B cell (primary cell): ENCODE data around the gene SUOX. TPM values are rescaled to one million over a fixed set of nuclear protein-coding genes. Genes with fewer than 3 reads are reported as not detected.

Source experiments
- ATAC-seq: fragments of 200-7000 bp; cut with Tn5 transposase; one replicate; pipeline ENCODE4 v1.10.0; 2021; ENCODE audit warnings: low read depth, mild to moderate bottlenecking, moderate number of reproducible peaks, moderate library complexity
- CTCF ChIA-PET: fragments of 350-600 bp; sonication (Branson Sonifier 250); formaldehyde crosslinking; loops from one replicate; lab custom pipeline; 2021; ENCODE audit warnings: antibody characterized with exemption, inconsistent platforms; lab: Charles Lee
- POLR2A ChIA-PET: fragments of 350-600 bp; sonication (Branson Sonifier 250); formaldehyde crosslinking; loops from one replicate; lab custom pipeline; 2021; ENCODE audit warnings: antibody characterized with exemption; lab: Charles Lee
- DNase-seq: peaks from one replicate; pipeline ENCODE4 v3.0.0; 2013
- H2AFZ ChIP-seq: 2 replicates; pipeline ENCODE4 v1.6.1; 2012; ENCODE audit warnings: mild to moderate bottlenecking, low read depth, low read length; ENCODE audit not compliant: insufficient read depth, poor library complexity, severe bottlenecking
- H3K27ac ChIP-seq, 2 donors: 1 replicate in 1 of 2; 2 replicates in 1 of 2; pipeline ENCODE4 v1.5.1; 2012 to 2013; ENCODE audit warnings: low read length in 2 of 2, mild to moderate bottlenecking in 2 of 2, moderate library complexity in 1 of 2
- H3K27me3 ChIP-seq, 4 experiments: fragments of 200-600 bp in 1 of 4; sonication (generic) in 1 of 4; replicated peaks in 1 of 4; 1 replicate in 2 of 4; 2 replicates in 2 of 4; pipeline versions ENCODE4 v1.6.1 to v1.7.0; 2013 to 2016; ENCODE audit warnings: low read length in 3 of 4, mild to moderate bottlenecking in 2 of 4, mixed read lengths in 1 of 4, moderate library complexity in 1 of 4; ENCODE audit not compliant: insufficient read depth in 4 of 4, control insufficient read depth in 3 of 4; ENCODE audit errors: control extremely low read depth in 1 of 4
- H3K36me3 ChIP-seq, 2 experiments: replicated peaks in 1 of 2; 1 replicate in 1 of 2; 2 replicates in 1 of 2; pipeline versions ENCODE4 v1.6.1 to v1.7.1; 2013; ENCODE audit warnings: low read length in 1 of 2; ENCODE audit not compliant: insufficient read depth in 2 of 2, control insufficient read depth in 1 of 2; ENCODE audit errors: control extremely low read depth in 1 of 2, extremely low read depth in 1 of 2
- H3K4me1 ChIP-seq, 2 donors: fragments of 200-600 bp in 1 of 2; sonication (generic) in 1 of 2; 1 replicate in 1 of 2; 2 replicates in 1 of 2; pipeline versions ENCODE4 v1.5.1 to v1.6.1; 2013 to 2017; ENCODE audit warnings: low read length in 2 of 2; ENCODE audit not compliant: control insufficient read depth in 2 of 2, insufficient read depth in 2 of 2
- H3K4me2 ChIP-seq: replicated peaks from 2 replicates; pipeline ENCODE3; 2012; ENCODE audit warnings: mild to moderate bottlenecking, low read depth, low read length; ENCODE audit not compliant: poor library complexity, severe bottlenecking
- H3K4me3 ChIP-seq, 5 experiments: fragments of 200-600 bp in 1 of 5; sonication (generic) in 1 of 5; 1 replicate in 3 of 5; 2 replicates in 2 of 5; pipeline versions ENCODE4 v1.5.1 to v1.7.0; 2011 to 2016; ENCODE audit warnings: low read length in 4 of 5, mild to moderate bottlenecking in 4 of 5, low read depth in 2 of 5, control low read depth in 1 of 5, moderate library complexity in 1 of 5; ENCODE audit not compliant: insufficient read depth in 1 of 5; ENCODE audit errors: control extremely low read depth in 1 of 5, extremely low read depth in 1 of 5
- H3K79me2 ChIP-seq: fragments of 200-600 bp; sonication (generic); one replicate; pipeline ENCODE4 v1.6.0; 2016; ENCODE audit warnings: low read length; ENCODE audit not compliant: control insufficient read depth, insufficient read depth
- H3K9ac ChIP-seq: fragments of 200-600 bp; sonication (generic); 2 replicates; pipeline ENCODE4 v1.6.1; 2017; ENCODE audit warnings: mild to moderate bottlenecking, low read length, moderate library complexity
- H3K9me3 ChIP-seq, 3 donors: one replicate each; pipeline versions ENCODE4 v1.6.1 to v1.7.1; 2013; ENCODE audit warnings: low read length in 2 of 3; ENCODE audit not compliant: control insufficient read depth in 2 of 3, insufficient read depth in 1 of 3; ENCODE audit errors: control extremely low read depth in 1 of 3
- H4K20me1 ChIP-seq: 2 replicates; pipeline ENCODE4 v1.6.0; 2012; ENCODE audit warnings: mild to moderate bottlenecking, low read length; ENCODE audit not compliant: insufficient read depth, control insufficient read depth, poor library complexity, severe bottlenecking
- H3K27ac Mint-ChIP-seq: one replicate; pipeline ENCODE4 v1.8.0; 2021; ENCODE audit warnings: mixed read lengths
- H3K27me3 Mint-ChIP-seq: one replicate; pipeline ENCODE4 v1.8.0; 2021; ENCODE audit warnings: mixed read lengths
- H3K4me1 Mint-ChIP-seq: one replicate; pipeline ENCODE4 v1.8.0; 2021; ENCODE audit warnings: mixed read lengths
- H3K4me3 Mint-ChIP-seq: one replicate; pipeline ENCODE4 v1.8.0; 2021; ENCODE audit warnings: mixed read lengths
- H3K9me3 Mint-ChIP-seq: one replicate; pipeline ENCODE4 v1.8.0; 2022; ENCODE audit warnings: mixed read lengths; ENCODE audit not compliant: insufficient read depth
- CTCF ChIP-seq: fragments of 200-600 bp; IDR thresholded peaks from one replicate; pipeline ENCODE4 v1.8.0; 2022; ENCODE audit warnings: antibody characterized with exemption, mild to moderate bottlenecking
- EZH2 ChIP-seq: IDR thresholded peaks from 2 replicates; pipeline ENCODE4 v1.6.1; 2012; ENCODE audit warnings: borderline replicate concordance, low read depth, mild to moderate bottlenecking, moderate library complexity, low read length; ENCODE audit not compliant: insufficient read depth, poor library complexity, severe bottlenecking
- WGBS: methylation state at CpG from one replicate; pipeline ENCODE4 v1.1.5; 2013; ENCODE audit warnings: missing lambda C conversion rate; ENCODE audit not compliant: insufficient coverage; 5-methylcytosine and 5-hydroxymethylcytosine counted together
- intact Hi-C: fragments of 100-400 bp; cut with micrococcal nuclease; formaldehyde crosslinking; loops from one replicate; pipeline ENCODE4 v1.10.0; 2022
- polyA plus RNA-seq: library from polyadenylated mRNA; depleted of rRNA; stranded (reverse); fragments of >200 nt; gene quantifications from 2 replicates; pipeline ENCODE4 v1.2.3, GENCODE V29; 2012
- total RNA-seq, 2 donors: library from RNA; stranded (reverse); fragments of 120-200 nt in 1 of 2; gene quantifications; 1 replicate in 1 of 2; 2 replicates in 1 of 2; pipeline versions ENCODE4 v1.2.3 to v1.2.4, GENCODE V29; 2013 to 2022

SUOX gene
- total and polyA plus RNA-seq, 2 donors (not counting 1 experiment from before 2014, with no cell fraction given): 3.1 to 7.5 TPM

DNA sequence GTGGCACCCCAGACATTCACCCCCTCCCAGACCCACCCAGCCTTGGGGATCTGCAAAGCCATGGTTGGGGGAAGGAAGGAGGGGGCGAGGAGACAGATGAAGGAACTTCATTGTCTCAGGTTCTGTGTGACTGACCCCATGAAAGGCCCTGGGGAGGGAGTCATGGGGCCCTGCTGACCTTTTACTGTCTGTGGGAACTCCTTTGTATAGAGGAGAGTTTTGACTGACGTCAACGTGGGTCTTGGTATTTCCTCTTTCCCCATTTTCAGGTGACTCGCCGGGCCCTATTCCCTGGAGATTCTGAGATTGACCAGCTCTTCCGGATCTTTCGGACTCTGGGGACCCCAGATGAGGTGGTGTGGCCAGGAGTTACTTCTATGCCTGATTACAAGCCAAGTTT is 26.3 kb upstream of the SUOX start:
- WGBS: 87% methylated on average over 4 of the region's 7 CpGs
- Histone ChIP-seq H3K9ac (no peak overlapping the region), H3K36me3 (no peaks in the 10 kb centered on the region), H3K27me3 (no peaks in the 10 kb centered on the region), H3K4me2 (no peak overlapping the region), H3K4me3 (no peak overlapping the region), H3K27ac (no peak overlapping the region), H3K9me3 (no peaks in the 10 kb centered on the region), H3K4me1 (peaks cover 32 to 35% of the 10 kb centered on the region in 2 donors), H4K20me1 (peaks cover 7% of the 10 kb centered on the region), H3K79me2 (peaks cover 40% of the 10 kb centered on the region), H2AFZ (no peak overlapping the region)
- intact Hi-C loops: loop anchor here (5.0 kb wide), 2 partner anchors 132 to 667 kb away; partner anchors contain the start of gene PA2G4
- DNase-seq (no peak), ATAC-seq (no peak)
- H3K27me3 Mint-ChIP-seq: no peaks in the 10 kb centered on the region
- H3K4me3 Mint-ChIP-seq: no peak overlapping the region
- POLR2A ChIA-PET: no interaction called here
- no peak overlapping the region for H3K27ac Mint-ChIP-seq
- peaks cover 30% of the 10 kb centered on the region for H3K4me1 Mint-ChIP-seq
- H3K9me3 Mint-ChIP-seq: no peaks in the 10 kb centered on the region
- CTCF ChIA-PET: interaction anchor here (0.5 to 1.2 kb wide), 3 partner anchors 25 to 163 kb away, joined by 3 to 4 read pairs (median 3); no protein-coding TSS in a partner anchor
- TF ChIP-seq CTCF (no peak), EZH2 (no peak)

DNA sequence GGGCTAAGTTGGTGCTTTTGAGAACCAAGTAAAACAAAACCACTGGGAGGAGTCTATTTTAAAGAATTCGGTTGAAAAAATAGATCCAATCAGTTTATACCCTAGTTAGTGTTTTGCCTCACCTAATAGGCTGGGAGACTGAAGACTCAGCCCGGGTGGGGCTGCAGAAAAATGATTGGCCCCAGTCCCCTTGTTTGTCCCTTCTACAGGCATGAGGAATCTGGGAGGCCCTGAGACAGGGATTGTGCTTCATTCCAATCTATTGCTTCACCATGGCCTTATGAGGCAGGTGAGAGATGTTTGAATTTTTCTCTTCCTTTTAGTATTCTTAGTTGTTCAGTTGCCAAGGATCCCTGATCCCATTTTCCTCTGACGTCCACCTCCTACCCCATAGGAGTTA is 25.0 kb upstream of the SUOX start:
- H3K4me3 Mint-ChIP-seq: peak overlapping the region; percentile 30
- CTCF ChIA-PET: interaction anchor here (3.3 kb wide), 1 partner anchor 25 kb away, joined by 33 read pairs; the partner anchor contains the start of gene SUOX
- peaks cover 25% of the 10 kb centered on the region for H3K4me1 Mint-ChIP-seq
- H3K4me3 ChIP-seq: no peak overlapping the region
- no peak overlapping the region for H3K4me2 ChIP-seq
- peaks cover 24 to 25% of the 10 kb centered on the region in 2 donors for H3K4me1 ChIP-seq
- WGBS: 100% methylated on average over 1 of the region's 3 CpGs
- DNase-seq (no peak), ATAC-seq (no peak)
- no peaks in the 10 kb centered on the region for H3K27me3 ChIP-seq
- no peak overlapping the region for H3K9ac ChIP-seq
- intact Hi-C loops: loop anchor here (2.0 to 5.0 kb wide), 3 partner anchors 35 to 665 kb away; partner anchors contain the start of gene PA2G4
- no peaks in the 10 kb centered on the region for H3K9me3 ChIP-seq
- H3K36me3 ChIP-seq: no peaks in the 10 kb centered on the region
- no peak overlapping the region for H2AFZ ChIP-seq
- H3K79me2 ChIP-seq: peaks cover 41% of the 10 kb centered on the region
- H3K9me3 Mint-ChIP-seq: no peaks in the 10 kb centered on the region
- H4K20me1 ChIP-seq: peaks cover 7% of the 10 kb centered on the region
- no peaks in the 10 kb centered on the region for H3K27me3 Mint-ChIP-seq
- no peak for TF ChIP-seq EZH2
- TF ChIP-seq CTCF: no peak
- no peak overlapping the region for H3K27ac Mint-ChIP-seq
- POLR2A ChIA-PET: no interaction called here
- peak overlapping the region in 1 of 2 donors; percentile 96 for H3K27ac ChIP-seq
